Left renal pelvis (tissue), 4 donors: Measurements from ENCODE around the gene STXBP1. TPM values are rescaled to one million over a fixed set of nuclear protein-coding genes. Genes with fewer than 3 reads are reported as not detected.

Experiments
- DNase-seq, 4 donors: peaks; one replicate each; pipeline ENCODE4 v3.0.0-alpha.2; 2013; ENCODE audit warnings: low read depth in 4 of 4, low spot score in 3 of 4
- polyA plus RNA-seq, 4 donors: library from polyadenylated mRNA; unstranded; fragments of 120-200 nt; gene quantifications; one replicate each; pipeline ENCODE4 v1.2.1, GENCODE V29; 2013; ENCODE audit not compliant: insufficient read length in 4 of 4

Gene STXBP1
- polyA plus RNA-seq, 4 donors, result 23.8 to 36.9 (median 29.2) TPM

DNA sequence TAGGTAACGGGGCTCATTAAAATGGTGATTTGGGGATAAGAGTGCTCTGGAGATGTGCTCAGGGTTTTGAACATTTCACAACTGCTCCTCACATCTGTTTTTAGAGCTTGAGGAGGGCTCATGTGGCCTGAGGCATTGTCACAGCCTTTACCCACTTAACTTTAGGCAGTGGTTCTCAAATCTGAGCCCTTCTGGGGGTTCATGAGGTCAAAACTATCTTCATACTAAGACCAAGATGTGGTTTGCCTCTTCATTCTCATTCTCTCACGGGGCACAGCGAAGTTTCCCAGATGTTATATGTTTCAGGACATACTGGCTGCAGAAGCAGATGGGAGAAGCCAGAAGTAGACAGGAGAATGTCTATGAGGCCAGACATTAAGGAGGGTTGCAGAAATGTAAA, 38.4 kb downstream of the STXBP1 start:
- no peak for DNase-seq

DNA sequence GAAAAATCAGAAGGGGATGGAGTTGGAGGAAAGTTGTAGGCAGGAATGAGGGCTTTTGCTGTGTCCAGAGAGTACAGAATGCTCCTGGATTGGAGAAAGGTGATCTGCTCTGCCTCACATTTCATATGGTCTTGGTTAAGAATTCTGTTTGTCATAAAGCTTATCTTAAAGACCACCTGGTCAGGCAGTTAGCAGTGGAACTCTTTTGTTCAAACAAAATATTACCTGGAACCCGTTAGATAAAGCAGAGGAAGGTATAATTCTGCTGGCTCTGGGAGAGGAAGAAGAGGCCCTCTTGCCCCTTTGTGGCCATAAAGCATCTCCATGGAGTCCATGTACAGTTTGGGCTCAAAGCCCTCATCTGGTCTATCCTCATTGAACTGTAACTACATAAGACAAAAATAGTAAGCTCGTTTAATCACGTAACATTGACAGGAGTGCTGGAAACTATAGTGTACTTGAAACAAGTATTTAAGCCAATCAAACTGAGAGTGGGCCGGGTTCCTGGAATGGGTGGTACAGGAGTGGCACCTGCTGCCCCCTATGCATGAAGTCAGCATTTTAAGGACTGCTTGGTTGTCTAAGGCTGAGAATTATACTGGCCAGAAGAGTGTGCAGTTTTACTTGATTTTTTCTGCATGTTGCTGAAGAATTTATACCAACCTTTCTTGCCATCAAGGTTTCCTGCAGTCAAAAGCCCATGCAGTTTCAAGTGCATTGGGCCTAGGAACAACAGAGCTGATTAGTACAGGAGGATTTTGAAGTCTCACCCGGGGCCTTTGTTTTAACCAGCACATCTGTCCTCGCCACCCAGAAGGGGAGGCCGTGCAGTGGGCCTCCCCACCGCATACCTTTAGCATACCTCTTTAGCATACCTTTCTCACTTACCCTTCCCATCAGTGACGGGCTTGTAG, 39.9 kb downstream of the STXBP1 start:
- DNase-seq, result no peak

DNA sequence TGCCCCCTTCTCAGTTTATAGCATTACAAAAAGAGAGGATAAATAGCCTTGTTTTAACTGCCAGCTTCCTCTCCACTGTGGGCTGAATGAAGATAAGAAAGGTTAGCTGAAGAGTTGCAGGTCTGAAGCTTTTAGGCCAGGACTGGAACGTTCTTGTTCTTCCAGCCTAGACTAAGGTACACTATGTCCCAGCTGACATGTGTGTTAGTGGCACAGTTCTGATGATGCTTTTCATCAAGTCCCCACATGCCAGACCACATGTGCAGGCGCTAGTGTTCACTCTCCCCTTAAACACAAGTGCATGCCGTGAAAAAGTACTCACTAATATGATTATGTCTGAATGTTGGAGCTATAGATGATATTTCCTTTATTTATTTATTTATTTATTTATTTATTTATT, 40.7 kb downstream of the STXBP1 start:
- no peak for DNase-seq

DNA sequence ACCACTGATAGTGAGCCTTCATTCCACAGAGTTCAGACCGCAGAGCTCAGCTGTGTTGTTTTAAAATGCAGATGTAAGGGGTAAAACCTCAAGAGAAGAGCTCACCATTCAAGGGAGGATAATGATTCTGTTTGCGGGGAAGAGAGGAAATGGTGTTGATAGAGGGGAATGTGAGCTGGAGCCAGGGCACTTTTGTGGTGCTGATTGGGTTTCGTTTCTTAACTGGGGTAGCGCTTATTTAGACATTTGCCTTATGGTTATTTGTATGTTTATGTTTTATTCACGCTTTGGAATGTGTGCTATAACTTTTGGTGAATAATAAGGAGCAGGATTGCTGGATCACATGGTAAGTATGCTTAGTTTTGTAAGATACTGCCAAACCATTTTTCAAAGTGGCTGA, 42.5 kb downstream of the STXBP1 start:
- DNase-seq, result no peak

DNA sequence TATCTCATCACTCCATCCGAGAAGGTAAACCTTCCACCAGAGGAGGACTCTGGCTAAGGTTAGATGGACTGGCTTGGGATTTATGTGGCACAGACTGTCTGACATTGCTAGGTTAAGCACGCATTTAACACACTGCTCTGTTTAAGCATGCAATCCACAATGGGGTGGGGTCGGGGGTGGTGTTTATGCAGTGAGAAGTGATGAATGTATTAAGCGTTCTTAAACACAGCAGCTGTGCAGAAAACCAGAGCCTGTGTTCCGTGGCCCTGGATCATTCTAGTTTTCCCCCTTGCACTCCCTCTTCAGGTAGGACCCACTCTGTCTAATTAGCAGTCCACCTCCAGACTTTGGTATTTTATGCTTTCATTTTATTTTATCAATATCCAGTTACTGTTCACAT, 46.4 kb downstream of the STXBP1 start:
- no peak for DNase-seq

DNA sequence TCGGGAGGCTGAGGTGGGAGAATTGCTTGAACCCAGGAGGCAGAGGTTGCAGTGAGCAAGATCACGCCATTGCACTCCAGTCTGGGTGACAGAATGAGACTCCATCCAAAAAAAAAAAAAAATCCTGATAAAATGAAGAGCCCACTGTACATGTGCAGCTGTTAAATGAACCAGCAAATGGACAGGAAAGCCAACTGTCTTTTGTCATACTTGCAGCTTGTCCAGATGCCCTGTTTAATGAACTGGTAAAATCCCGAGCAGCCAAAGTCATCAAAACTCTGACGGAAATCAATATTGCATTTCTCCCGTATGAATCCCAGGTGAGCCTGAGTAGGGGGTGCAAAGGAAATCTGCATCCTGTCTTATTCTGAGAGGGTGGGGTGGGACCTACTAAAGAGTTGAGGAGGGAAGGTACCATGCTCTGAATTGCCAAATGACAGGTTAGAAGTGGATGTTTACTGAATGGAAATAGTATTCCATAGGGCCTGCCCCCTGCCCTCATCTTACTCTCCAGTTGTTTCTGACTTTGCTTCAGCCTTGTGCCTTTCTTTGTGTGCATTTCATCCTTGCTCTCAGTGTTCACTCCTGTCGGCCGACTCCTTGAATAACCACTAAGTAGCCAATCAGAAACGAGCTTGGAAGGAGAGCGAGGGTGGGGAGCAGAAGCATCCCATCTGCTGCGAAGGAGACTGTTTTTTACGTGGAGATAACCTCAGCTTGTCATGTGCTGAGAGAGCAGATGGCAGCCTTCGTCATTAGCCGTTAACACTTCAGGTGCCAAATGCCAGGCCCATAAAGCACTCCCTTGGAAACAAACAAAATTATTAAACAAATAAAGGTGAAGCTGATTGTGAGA, 49.0 kb downstream of the STXBP1 start:
- no peak for DNase-seq

DNA sequence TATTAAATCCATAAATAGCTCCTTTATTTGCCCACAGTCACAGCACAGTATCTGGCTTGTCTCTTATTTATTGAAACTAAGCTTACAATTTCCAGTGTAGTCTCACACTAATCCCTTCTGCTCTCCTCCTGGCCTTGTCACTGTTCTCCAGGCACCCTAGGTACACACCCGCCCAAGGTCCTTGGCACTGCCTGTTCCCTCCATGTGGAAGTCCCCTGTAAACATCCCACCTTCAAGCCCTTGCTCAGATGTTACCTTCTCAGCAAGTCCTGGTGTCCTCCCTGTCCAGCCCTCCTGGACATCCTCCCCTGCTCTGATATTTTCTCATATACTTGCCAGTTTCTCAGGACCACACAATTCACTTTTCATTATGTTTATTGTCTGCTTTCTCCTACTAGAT, 50.5 kb downstream of the STXBP1 start:
- no peak for DNase-seq

DNA sequence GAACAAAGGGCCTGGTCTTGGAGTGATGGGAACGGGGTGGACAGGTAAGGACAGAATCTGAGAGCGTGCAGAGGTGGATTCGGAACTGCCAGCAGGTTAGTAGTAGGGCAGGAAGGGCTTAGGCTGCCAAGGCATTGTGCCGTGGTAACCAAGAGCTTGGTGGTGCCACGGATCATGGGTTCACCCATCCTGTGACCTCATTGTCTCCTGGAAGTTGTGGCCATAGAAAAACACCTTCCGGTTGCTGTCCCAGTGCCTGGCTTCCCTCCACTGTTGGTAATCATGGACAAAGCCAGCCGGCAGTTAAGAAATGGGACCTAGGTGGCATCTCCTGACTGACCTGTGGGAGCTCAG, 52.2 kb downstream of the STXBP1 start:
- DNase-seq, result no peak

DNA sequence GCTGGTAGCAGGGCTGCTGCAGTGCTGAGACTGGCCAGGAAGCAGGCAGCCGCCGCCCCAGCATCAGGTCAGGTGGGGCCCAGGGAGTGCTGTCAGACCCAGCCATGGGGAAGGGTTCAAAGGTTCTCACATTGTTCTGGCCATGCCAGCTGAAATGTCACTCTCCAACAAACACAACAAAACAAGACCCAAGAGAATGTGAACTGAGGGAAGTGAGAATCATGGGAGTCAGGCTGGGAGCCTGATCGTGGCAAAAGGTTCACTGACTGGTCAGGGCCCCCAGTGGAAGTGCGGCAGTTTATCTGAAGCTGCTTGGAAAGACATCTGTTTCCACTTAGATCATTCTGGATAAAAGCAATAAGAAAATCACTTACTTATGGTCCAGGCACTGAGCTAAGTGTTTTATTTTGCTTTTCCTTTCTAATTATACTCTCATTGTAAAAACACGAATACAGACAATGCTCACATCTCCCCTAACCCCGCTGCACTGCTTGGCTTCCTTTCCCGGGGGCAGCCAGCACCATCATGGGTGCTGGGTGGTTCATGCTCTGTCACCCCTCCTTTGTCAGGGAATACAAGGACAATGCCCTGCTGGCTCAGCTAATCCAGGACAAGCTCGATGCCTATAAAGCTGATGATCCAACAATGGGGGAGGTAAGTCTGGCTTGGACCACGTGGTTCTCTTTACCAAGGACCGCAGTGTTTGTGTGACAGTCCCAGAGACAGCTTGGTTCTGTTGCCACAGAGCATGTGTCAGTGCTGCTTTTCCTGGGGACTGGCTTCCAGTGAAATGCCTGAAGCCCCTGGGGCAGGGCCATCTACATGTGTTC, 52.8 kb downstream of the STXBP1 start:
- DNase-seq, result no peak

DNA sequence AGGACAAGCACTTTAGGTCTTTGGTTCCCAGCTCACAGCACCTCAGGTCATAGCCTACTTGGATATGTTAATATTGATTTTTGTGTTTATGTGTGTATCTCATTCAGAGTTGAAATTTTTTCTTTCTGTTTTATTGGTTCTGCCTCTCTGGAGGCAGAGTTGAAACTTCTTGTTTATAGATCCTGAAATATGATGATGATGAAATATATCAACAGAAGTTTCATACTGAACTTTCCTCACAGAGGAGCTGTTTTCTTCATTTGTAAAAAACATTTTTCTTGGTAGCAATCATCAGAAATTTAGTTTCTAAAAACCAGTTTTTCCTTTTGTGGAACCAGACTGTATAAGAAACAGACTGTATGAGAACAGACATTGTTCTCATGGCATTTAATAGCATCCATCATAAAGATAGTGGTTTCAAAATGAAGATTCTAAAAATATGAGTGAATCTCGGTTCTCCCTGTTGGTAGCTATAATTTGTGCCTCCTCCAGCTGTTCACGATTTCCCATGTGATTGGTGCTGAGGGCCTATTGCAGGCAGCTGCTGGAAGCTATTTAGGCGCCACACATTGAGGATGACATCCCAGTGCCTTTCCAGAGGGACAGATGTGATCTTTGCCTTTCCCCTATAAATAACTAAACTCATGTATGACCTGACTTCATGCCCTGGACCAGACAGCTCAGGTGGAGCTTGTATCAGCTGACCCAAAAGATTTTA, 55.2 kb downstream of the STXBP1 start:
- no peak for DNase-seq

DNA sequence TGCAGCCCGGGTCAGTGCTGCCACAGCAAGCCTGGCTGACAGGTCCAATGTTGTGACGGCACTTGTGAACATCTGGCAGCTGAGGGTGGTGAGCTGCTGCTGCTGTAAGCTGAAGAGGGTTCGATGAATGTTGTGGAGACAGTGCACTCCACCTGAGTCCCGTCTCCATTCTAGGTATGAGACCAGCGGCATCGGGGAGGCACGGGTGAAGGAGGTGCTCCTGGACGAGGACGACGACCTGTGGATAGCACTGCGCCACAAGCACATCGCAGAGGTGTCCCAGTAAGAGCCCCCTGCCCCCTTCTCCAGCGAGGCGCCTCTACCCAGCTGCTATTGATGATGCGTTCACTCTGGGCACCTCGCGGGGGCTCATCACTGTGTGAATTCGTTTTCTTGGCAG, 55.8 kb downstream of the STXBP1 start:
- DNase-seq, result no peak

DNA sequence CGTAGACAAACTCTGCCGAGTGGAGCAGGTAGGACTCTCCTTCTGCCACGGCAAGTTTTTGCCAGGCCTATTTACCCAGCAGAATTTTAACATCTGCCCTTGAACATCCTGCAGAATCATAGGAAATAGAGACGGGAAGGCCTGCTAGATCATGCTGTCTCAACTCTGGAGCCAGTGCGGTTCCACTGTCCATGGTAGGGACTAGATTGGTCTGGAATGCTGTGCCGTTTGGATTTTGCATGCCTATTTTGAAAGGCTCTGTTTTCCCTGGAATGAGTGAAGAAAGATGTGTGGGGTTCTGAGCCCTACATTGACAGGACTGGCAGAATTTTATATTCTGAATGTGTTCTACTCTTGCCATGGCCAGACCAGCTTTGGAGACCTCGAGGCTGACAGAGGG, 61.2 kb downstream of the STXBP1 start:
- DNase-seq, result no peak

DNA sequence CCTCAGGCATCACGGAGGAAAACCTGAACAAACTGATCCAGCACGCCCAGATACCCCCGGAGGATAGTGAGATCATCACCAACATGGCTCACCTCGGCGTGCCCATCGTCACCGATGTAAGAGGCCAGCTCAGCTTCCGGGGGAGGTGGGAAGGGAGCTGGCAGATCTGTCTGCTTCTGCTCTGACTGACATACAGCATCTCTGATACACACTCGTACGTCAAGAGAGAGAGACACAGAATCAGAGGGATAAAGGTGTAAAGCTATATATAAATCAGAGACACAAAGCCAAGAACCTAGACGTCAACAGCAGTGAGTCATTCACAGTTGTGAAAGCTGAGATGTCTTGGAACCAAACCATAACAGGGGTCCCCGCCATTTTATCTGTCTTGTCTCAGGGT, 64.6 kb downstream of the STXBP1 start:
- DNase-seq, result no peak

DNA sequence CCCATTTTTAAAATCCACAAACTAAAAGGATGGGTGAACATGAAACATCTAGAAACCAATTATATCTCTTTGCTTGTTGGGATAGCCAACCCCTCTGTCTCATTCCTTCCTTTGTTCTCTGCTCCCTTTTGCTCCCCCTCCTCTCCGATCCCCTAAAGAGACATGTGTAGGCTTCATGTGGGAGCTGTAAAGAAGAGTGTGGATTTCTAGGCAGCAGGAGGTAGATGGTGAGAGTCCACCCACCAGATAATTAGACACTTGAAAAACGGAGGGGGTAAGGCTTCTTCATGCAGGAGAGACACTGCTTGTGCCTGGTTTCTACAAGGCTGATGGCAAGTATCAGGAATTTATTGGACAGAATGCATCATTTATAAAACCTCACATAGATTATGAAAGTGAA, 67.4 kb downstream of the STXBP1 start:
- DNase-seq, result no peak

DNA sequence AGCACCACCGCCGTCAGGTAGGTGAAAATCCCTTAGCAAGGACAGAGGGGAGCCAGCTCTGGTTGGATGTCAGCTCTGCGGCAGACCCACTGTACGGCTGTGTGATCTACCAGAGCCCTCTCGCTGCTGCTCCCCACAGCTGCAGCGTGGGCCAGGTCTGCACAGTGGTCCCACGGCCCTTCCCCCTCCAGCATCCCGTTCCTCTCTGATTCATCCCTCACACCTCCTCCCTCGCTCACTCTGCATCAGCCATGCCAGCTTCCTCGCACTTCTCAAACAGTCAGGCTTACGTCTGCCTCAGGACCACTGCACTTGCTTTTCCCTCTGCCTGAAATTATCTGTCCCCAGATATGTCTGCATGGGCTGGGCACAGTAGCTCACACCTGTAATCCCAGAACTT, 68.1 kb downstream of the STXBP1 start:
- no peak for DNase-seq

DNA sequence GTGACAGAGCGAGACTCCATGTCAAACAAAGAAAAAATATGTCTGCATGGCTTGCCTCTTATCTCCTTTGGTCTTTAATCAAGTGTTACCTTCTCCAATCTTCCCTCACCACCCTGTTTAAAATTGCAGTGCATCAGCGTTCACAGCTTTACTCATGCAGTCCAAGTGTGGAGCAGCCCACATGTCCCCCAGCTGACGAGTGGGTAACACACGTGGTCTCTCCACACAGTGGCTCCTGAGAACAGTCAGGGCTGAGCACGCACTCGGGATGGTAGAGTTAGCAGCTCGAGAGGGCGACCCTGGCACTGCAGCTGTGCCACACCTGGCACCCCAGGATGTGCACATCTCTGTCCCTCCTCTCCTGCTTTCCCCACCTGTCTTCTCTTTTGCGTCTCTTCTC, 68.8 kb downstream of the STXBP1 start:
- DNase-seq, result no peak

DNA sequence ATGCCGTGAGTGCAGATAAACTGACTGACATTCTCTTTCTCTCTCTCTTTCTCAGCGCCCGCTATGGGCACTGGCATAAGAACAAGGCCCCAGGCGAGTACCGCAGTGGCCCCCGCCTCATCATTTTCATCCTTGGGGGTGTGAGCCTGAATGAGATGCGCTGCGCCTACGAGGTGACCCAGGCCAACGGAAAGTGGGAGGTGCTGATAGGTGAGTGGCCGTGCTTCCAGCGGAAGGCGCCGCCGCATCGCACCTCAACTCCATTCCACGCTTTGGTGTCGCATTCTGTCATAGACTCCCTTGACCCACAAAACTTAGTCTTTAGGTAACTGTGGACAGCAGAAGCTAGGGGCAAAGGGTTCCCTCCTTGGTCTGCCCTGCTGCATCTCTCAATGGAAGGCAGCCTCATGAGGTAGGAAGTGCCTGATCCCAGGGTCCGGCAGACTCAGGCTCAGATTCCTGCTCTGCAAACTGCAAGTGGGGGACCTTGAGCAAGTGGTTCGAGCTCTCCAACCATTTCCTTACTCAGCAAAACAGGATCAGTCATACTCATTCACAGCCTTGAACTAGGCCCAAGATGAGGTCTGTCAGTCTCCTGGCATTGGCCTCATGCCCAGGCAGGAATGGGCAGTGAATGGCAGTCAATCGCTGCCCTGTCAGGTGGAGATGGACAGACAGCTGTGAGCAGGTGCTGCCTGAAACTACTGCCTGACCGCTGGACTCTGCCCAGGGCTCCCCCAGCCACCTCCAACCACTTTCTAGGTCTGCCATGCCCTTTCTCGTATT, 70.5 kb downstream of the STXBP1 start:
- DNase-seq, result no peak

DNA sequence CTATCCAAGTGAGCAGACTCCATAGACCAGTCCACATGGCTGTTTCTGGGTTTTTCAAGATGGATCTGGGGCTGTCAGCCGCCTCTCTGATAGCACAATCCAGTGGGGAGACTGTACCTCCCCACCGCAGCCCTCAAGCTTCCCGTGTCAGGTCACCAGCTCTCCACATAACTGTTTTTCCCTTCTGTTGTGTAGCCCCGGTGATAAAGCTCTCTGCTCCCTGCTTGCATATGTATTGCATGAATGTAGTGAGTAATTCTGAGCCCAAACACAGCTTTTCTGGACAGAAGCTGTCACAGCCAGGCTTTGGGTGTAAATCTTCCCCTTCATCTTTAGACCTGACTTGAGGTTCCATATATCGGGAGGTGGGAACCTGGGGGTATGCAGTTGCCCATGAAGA, 71.6 kb downstream of the STXBP1 start:
- DNase-seq, result no peak

DNA sequence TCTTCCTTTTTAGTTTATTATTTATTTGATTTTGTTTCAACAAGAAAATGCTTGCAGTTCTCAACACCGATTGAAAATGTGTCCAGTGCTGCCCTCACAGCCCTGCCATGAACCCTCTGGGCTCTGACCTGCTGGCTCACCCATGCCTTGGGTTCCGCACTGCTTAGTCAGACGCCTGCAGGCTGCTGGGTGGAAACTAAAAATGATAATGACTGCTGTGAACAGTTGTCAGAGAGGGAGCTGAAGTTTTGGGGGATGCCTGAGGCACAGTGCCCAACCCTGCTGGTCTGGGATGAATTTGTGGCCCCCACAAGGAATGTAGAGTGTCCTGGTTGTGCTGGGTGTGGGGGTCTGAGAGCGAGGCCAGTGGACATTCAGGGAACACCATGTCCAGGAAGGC, 72.5 kb downstream of the STXBP1 start:
- DNase-seq, result no peak
